ENCODE data around the gene ATE1. TPM values are rescaled to one million over a fixed set of nuclear protein-coding genes. Genes with fewer than 3 reads are reported as not detected.

Gene ATE1
- total RNA-seq, 4 donors from 2014 or later: 13.5 to 90.2 (median 27.7) TPM

GRCh38 chr10:121715969-121716368, 211.9 kb downstream of the ATE1 start:
- no peaks in the 10 kb centered on the region for H3K4me1 ChIP-seq
- intact Hi-C loops (cut with DNase I; ENCODE audit: low total_unique reads): no loop called here

GRCh38 chr10:121715076-121715475, 212.8 kb downstream of the ATE1 start:
- no peaks in the 10 kb centered on the region for H3K36me3 ChIP-seq
- H3K4me3 ChIP-seq: no peak overlapping the region
- H3K9me3 ChIP-seq: no peaks in the 10 kb centered on the region
- H3K27me3 ChIP-seq: no peaks in the 10 kb centered on the region
- no peak for DNase-seq
- intact Hi-C loops (cut with DNase I; ENCODE audit: low total_unique reads): no loop called here
- no peak for TF ChIP-seq CTCF (IDR thresholded peaks at IDR 0.05)
- no peaks in the 10 kb centered on the region for H3K4me1 ChIP-seq
- no peak overlapping the region for H3K27ac ChIP-seq

More at GRCh38 chr10:121715969-121716368, 211.9 kb downstream of the ATE1 start:
- DNase-seq: no peak
- Histone ChIP-seq H3K9me3 (no peaks in the 10 kb centered on the region), H3K27me3 (no peaks in the 10 kb centered on the region), H3K27ac (no peak overlapping the region), H3K36me3 (no peaks in the 10 kb centered on the region), H3K4me3 (no peak overlapping the region)
- TF ChIP-seq CTCF (IDR thresholded peaks at IDR 0.05): no peak
- no peak for TF ChIP-seq POLR2A (IDR thresholded peaks at IDR 0.05)

- H3K36me3 ChIP-seq: no peaks in the 10 kb centered on the region
- no peaks in the 10 kb centered on the region for H3K27me3 ChIP-seq
- intact Hi-C loops (cut with DNase I; ENCODE audit: low total_unique reads): no loop called here
- no peak overlapping the region for H3K27ac ChIP-seq
- no peaks in the 10 kb centered on the region for H3K9me3 ChIP-seq
- H3K4me1 ChIP-seq: no peaks in the 10 kb centered on the region
- no peak for TF ChIP-seq POLR2A (IDR thresholded peaks at IDR 0.05)
- no peak for TF ChIP-seq CTCF (IDR thresholded peaks at IDR 0.05)
- no peak overlapping the region for H3K4me3 ChIP-seq
- no peak for DNase-seq
These were observed 214.3 kb downstream of the ATE1 start for GRCh38 chr10:121713486-121713885.

- DNase-seq: no peak
- no peak overlapping the region for H3K4me3 ChIP-seq
- H3K9me3 ChIP-seq: no peaks in the 10 kb centered on the region
- no peaks in the 10 kb centered on the region for H3K4me1 ChIP-seq
- no peak for TF ChIP-seq CTCF (IDR thresholded peaks at IDR 0.05)
- TF ChIP-seq POLR2A (IDR thresholded peaks at IDR 0.05): no peak
- H3K27me3 ChIP-seq: no peaks in the 10 kb centered on the region
- intact Hi-C loops (cut with DNase I; ENCODE audit: low total_unique reads): no loop called here
- H3K36me3 ChIP-seq: no peaks in the 10 kb centered on the region
- H3K27ac ChIP-seq: no peak overlapping the region
These were observed 216.9 kb downstream of the ATE1 start for GRCh38 chr10:121710971-121711370.

GRCh38 chr10:121710207-121710606, 217.6 kb downstream of the ATE1 start:
- Histone ChIP-seq H3K4me3 (no peak overlapping the region), H3K9me3 (no peaks in the 10 kb centered on the region), H3K4me1 (no peaks in the 10 kb centered on the region), H3K27me3 (no peaks in the 10 kb centered on the region), H3K27ac (no peak overlapping the region), H3K36me3 (no peaks in the 10 kb centered on the region)
- TF ChIP-seq POLR2A (IDR thresholded peaks at IDR 0.05) (no peak), CTCF (IDR thresholded peaks at IDR 0.05) (no peak)
- intact Hi-C loops (cut with DNase I; ENCODE audit: low total_unique reads): no loop called here
- no peak for DNase-seq

Measured in uterus (tissue), 4 donors.